Mucosa of gallbladder (tissue), 1 donor: ENCODE data around the gene SULF2. TPM values are rescaled to one million over a fixed set of nuclear protein-coding genes. Genes with fewer than 3 reads are reported as not detected.
A peak's percentile ranks its signal among the peaks of the same experiment; 100 is the strongest.
"Not testable (repeated sequence)": the region's sequence is repeated elsewhere in the genome, so short reads cannot be mapped to it uniquely, and the experiment has no call there.

Experiments used
- DNase-seq: peaks from one replicate; pipeline ENCODE4 v3.0.0-alpha.2; 2020; ENCODE audit warnings: low spot score
- total RNA-seq: library from RNA; stranded (reverse); gene quantifications from one replicate; pipeline ENCODE4 v1.2.1, GENCODE V29; 2021
- donor health status: DM: no; HTN: no; CAD: no.

Gene SULF2
- total RNA-seq: 74.8 TPM

DNA sequence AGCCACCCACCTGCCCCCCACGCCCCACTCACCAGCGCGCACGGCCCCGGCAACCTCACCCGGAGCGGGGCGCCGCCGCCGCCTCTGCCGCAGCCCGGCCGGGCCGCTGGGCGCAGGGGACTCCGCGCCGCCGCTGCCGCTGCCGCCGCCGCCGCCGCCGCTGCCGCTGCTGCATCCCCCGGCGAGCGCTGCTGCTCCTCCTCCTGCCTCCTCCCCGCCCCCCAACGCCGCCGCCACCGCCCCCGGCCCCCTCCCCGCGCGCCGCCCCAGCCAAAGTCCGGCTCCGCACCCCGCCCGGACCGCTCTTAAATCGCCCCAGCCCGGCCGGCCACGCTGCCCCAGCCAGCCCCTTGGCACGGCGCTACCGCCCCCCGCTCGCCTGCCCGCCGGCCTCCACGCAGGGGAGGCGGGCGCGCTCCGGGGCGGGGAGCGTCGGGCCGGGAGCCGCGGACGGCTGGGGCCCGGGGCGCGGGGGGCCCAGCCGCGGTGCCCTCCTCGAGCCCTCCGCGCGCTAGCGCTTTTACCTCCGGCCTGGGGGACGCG is at the start of gene SULF2:
SULF2 (minus strand) TSS at position 171 of the 543 bp plus-strand sequence. CDS start 28,118 bp downstream, outside the sequence.
- DNase-seq: peak; percentile 38

DNA sequence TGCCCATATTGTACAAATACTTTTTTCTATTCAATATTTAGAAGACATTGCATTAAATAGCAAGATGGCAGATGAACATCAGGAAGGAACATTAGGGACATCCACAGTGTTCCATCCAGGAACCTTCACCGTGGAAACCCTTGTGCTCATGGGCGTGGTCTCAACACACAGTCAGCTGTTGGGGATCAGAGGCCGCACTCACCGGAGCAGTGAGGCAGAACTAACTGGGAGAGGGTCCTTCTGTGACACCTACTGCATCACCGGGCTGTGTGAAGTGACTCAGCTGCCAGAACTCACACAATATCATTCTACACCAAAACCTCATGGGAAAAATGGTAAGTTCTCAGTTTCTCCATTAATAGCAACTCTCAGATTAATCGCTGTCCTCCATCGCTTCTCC is 46.4 kb upstream of the SULF2 start:
- not testable (repeated sequence) for DNase-seq

DNA sequence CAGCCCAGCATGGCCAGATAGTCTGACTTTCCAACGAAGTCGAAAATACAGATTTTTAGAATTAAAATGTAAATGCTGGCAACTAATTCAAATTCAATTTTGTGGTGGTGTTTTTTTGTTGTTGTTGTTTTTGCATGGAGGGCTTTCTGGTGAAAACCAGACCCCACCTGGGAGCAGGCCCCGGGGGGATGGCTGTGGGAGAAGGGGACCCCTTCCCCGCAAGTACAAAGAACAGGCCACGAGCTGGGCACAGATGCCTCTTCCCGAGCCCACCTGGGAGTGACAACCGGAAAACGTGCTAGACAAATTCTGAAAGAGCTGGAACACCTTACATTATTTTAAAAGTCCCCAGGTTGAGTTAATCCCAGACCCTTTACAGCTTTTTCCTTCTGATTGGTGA is 41.4 kb upstream of the SULF2 start:
- not testable (repeated sequence) for DNase-seq

DNA sequence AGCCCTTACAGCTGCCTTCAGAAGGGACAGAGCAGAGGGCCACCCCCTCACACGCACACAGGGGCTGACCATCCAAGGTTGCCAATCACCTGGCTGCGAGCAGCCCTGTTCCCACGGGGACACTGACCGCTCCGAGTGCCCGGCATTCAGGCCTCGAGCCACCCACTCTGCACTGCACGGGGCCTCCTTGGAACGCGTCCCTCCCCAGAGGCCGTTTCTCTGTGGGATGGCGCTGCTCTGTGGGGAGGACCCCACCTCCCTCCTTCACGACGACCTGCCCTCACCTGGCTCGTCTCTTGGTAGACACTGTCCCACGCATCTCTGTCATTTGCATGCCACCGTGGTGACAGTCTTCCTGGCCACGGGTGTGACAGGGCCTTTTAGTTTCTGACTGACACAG is 40.7 kb upstream of the SULF2 start:
- not testable (repeated sequence) for DNase-seq

DNA sequence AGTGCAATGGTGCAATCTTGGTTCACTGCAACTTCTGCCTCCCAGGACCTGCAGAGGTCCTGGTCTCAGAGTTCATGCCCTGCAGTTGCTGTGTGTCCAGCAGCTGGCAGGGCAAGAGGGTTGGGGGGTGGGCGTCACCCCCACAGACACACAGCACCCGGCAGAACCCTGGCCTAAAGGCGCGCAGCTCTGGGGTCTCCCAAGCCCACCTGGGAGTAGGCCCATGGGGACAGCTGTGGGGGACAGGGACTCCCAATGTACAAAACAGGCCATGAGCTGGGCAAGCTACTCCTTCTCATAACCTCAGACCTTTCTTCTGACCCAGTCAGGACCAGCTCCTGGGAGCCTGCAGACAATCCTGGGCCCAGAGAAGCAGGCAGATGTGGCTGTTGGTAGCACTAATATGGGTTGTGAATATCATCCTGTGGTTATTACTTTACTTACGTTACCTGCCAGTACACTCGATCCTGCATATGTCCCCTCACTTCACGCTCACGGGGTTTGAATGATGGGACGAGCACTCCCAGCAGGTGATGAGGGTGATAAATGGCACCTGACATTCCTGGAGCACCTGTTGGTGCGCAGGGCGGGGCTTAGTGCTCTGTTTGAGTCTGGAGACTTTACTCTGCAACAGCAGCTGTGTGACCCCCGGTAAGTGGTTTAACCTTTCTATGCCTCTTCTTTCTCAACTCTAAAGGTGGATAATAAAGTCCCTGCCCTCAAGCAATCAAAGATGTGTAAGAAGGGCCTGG is 39.9 kb upstream of the SULF2 start:
- no peak for DNase-seq

DNA sequence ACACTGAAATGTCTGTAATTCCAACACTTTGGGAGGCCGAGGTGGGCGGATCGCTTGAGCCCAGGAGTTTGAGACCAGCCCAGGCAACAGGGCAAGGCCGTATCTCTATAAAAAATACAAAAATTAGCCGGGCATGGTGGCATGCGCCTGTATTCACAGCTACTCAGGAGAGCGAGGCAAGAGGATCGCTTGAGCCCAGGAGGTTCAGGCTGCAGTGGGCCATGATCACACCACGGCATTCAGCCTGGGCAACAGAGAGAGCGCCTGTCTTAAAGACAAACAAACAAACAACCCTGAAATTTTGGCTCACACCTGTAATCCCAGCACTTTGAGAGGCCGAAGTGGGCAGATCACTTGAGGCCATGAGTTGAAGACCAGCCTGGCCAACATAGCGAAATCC is 38.7 kb upstream of the SULF2 start:
- not testable (repeated sequence) for DNase-seq

DNA sequence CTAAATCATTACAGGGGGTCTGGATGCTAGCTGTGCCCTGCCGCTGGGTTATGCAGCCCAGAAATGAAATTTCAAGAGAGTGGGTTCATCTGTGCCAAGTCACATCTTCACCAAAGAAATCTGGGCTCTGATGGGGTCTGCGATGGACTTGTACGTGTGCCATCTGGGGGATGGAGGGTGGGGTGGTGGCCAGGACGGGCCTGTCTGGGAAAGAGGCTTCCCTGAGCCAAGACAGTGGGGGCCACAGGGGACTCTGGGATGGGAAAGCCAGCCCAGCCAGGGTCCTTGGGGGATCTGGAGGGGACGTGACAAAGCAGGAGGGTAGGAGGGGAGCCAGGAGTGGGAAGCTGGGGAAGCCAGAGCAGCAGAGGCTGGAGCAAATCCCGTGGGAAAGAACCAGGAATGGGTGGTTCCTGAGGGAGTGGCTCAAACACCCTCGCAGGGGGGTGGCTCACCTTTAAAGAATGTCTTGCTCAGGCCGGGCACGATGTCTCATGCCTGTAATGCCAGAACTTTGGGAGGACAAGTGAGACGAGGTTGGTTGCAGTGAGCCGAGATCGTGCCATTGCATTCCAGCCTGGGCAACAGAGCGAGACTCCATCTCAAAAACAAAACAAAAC is 36.3 kb upstream of the SULF2 start:
- no peak for DNase-seq

DNA sequence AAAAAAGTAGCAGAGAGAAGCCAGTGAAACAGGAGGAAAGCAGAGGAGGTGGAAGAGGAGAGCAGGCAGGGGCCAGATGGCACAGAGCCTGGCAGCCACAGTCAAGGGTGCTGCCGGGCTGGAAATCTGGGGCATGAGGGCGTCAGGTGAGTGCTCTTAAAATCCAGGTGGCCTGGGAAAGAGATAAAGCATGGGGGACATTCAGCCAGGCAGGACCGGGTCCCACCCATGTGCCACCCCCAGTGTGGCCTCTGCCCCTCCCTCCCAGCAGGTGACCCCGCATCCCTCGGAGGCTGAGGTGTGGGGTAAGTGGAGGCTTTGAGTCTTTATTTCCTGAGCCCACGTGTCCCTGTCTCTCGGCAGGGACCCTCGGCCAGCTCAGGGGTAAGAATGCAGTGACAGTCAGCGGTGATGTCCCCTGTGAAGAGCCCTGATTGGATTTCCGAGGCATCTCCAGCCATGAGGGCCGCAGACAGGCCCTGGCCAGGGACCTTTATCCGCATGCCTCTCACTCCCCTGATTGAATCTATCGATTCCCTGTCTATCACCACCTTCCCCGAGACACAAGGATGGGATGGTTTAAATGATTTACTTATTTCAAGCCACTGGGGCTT is 33.8 kb upstream of the SULF2 start:
- DNase-seq: no peak

DNA sequence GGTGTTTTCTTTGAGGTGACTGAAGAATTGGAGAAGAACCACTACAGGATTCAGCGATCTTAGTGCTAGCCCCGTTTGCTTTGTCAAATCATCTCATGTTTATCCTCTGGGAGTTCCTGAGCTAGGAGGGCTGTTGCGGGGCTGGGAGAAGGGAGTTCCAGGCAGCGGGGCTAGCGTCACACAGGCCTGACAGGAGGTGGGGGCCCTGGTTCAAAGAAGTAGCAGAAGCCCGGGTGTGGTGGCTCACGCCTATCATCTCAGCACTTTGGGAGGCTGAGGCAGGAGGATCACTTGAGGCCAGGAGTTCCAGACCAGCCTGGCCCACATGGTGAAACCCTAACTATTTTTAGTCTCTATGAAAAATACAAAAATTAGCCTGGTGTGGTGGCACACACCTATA is 33.2 kb upstream of the SULF2 start:
- no peak for DNase-seq

DNA sequence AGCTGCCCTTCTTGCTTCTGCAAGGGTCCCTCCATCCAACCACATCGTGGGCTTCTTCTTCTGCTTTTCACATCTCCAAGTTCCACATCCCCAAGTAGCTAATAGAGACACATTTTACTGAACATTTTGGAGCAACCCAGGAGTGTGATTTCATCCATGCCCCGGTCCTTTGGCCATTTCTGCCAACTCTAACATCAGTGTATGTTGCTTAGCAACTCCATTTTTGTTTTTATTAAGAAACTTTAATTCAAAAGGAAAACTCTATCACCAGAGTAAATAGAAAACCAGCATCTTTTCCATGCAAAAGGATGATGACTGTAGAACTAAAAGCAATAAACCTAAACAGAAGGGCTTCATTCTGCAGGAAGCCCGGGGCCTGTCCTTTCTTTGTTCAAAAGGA is 32.7 kb upstream of the SULF2 start:
- DNase-seq: no peak

DNA sequence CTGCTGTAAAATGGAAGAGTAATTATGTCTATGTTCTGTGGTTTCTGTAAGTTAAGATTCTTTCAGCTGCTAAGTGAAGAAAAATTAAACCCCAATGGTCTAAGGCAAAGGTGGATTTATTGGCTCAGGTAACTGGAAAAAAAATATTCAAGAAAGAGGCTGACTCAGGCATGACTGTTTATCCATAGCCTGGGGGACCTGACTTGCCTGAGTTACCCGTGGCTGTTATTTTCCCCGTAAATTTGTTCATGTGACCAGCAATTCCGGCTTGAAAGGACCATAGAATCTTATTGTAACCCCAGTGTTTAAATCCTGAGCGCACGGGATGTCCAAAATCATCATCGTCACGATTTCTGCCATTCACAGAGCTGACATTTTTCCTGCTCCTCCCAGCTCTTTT is 32.3 kb upstream of the SULF2 start:
- DNase-seq: no peak

DNA sequence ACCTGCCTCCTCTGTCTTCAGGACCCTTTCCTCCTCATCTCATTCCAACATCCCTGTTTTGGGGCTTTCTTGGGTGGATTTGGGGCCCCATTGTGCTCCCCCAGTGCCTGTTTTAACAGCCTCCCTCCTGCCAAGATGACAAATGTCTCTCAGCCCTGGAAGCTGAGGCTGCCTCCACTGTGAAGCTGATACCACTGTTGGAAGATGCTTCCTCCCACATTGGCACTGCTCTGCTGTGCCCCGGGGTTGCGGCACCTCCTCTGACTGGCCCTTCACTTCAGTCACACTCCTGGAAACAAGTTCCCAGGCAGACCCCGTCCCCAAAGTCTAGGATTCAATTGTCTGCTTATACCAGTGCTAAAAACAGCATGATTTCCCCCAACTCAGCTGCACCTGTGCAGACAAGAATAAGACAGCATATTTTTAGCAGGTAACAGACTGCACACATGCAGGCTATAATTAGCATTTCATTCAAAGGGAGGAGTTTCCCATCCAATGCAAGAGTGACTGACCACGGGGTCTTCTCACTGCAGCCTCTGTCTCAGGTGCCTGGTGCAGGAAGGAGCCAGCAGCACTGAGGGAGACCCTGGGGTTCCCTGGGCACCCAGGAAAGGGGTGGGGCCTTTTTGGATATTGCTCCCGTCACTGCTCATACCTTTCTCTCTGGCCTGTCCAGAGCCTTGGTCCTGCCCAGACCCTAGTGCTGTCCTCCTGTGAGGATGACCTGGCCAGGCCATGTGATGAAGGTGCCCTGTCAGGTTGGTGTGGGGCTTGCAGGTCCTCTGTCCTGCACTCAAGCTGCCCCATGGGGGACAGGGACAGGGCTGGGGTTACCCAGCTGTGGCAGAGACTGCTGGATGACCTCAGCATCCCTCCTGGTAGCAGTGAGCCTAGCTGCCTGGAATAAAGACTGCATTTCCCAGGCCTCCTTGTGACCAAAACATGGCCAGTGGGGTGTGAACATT is 31.5 kb upstream of the SULF2 start:
- DNase-seq: no peak

DNA sequence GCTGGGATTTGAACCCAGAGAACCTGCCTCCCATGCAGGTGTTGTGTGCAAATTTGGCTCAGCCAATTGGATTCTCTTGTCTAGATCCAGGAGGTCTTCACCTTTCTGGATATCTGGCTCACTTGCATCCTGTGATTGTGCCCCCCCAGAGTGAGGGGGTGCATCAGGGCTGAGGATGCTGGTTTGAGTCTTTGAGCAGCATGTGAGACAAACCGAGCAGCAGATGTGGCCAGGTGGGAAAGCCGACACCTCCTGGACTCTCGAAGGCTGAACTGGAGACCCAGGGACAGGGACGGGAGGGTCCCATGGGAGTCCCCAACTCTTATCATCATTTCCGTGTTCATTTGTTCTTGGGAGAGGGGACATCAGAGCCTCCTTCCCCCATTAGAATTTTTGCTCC is 30.6 kb upstream of the SULF2 start:
- DNase-seq: no peak

DNA sequence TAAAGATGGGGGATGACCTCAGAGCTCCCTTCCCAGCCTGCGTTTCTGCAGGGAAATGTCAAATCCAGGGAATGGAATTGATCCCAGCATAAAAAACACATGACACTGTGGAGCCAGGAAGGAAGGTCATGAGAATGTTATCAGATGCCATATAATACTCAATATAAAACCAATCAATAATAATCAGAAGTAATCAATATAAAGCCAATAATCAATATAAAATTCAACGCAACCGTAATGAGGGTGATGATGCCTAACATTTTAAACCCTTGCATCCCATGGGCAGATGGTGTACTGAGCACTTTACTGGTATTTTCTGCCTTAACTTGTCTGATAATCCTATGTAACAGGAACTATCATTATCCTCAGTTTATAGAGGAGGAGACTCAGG is 30.1 kb upstream of the SULF2 start:
- DNase-seq: no peak

DNA sequence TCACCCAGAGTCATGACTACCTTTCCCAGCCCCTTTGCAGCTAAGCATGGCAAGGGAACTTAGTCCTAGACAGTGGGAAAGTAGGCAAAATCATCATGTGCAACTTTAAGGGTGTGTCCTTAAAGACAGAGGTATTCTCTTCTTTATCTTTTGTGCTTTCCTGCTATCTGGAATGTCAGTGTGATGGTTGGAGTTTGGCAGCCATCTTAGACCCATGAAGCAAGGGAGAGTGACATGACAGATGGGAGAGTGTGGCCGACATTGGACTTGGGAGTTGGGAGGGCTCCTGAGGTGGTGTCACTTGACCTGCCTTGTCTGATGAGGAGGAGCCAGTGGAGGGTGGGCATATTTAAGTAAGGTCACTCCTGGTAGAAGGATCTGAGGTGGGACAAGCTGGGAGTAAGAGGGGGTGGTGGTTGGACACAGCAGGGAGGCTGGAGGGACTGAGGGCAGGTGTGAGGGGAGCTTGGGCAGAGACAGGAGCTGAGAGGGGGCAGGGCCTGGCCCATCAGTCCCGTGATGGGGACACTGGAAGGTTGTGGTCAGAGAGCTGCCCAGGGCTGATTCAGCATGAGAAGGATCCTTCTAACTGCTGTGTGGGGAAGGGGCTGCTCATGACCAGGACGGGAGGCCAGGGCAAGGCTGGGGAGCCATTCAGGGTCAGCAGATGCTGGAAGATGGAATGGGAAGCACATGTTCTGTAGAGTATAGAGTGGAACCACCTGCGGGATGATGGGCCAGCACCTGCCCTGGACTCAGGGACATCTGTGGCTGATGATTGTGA is 29.5 kb upstream of the SULF2 start:
- no peak for DNase-seq

DNA sequence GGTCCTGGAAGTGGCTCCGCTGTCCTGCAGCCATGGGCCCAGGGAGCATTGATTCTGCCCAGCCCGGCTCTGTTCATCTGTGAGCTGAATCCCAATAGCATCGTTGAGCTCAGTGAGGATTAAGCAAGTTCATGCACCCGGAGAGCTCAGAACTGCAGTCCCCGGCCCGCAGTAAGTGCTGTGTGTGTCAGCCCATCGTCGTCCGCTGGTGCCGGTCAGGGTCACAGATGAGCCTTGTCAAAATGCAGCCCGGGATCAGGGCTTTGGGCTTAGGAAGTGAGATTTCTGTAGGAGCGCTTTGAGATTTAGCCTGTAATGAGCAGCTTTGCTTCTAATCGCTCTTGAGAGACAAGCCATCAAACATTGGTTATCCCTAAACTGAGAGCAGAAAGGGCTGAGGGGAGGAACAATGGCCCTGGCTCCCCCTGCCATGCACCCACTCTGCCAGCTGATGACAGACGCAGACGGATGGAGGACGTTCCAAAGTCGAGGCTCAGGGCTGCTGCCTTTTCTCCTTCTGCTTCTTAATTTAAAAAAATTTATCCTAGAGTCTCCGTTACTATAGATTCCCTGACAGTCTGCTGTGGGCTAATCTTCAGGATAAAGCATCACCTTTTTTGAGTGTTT is 25.6 kb upstream of the SULF2 start:
- DNase-seq: no peak

DNA sequence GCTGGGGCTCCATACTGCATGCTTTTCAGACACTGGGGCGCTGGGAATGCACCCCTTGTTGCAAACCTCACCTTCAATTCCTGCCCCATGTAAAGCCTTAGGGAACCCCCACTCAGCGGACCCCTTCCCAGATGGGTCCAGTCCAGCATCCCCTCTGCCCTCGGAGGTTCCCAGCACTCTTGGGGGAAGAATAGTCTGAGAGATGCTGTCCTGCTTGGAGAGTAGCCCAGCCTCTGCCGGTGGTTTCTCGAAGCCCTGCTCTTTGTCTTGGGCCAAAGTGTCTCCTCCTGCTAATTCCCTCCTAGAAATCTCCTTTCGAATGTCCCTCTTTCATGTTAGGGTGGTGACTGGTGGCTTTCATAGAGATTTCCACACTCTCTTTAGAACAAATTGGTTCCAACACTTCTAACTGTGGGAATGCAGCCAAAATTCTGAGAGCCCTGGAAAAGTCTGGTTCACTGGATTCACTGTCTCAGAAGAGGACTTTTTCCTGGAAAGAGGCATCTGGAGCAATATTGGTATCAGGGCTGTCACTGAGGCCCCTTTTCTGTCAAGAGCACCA is 24.9 kb upstream of the SULF2 start:
- DNase-seq: no peak

DNA sequence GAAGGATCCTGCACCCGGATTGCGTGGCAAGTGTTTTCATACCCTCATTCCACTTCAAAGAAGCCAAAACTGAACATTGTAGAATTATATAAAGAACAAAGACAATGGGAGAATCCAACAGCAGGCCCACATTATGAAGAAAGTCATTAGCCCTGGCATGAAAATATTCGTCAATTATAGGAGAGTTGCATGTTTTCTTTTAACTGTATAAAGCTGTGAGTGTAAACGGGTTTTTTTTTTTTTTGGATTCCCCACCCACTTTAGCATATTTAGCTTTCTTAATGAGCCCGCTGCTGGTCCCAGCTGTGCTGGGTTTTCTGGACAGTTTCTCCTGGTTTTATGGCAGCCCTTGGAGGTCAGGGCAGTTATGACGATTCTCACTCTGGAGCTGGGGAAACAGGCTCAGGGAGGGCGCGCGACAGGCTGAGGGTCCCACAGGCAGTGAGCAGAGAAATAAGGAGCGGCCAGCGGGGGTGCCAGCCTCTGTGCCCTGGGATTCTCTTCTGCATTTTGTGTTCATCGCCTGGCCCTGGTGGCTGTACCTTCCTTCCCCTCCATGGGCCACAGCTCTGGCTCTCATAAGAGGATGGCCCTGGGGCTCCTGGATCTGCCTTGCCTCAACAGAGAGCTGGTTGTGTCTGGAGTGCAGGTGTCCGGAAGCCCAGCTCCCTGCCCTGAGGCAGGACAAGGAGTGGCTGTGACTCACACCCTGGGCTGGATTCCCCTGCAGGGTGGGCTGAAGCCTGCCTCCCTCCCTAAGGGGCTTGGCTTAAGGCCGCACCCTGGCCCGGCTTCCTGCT is 24.1 kb upstream of the SULF2 start:
- peak; percentile 26 for DNase-seq

DNA sequence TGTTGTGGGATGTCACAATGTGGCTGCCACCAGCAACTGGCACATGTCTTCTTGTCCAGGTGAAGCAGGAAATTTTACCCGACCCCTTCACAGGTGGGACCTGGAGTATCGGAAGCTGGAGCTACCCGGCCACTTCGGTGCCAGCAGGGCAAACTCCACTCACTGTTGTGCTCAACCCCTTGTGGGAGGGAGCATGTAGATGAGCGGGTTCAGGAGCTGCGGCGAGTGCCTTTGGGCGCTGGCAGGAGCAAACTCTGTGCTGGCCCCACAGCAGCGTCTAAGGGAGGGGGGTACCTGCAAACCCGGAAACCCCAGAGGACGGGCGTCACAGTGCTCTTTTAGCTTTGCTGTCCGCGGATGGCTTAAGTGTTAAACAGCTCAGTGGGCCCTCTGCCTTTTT is 20.7 kb upstream of the SULF2 start:
- no peak for DNase-seq
